ENCODE results near the gene ZBTB7A.

DNA sequence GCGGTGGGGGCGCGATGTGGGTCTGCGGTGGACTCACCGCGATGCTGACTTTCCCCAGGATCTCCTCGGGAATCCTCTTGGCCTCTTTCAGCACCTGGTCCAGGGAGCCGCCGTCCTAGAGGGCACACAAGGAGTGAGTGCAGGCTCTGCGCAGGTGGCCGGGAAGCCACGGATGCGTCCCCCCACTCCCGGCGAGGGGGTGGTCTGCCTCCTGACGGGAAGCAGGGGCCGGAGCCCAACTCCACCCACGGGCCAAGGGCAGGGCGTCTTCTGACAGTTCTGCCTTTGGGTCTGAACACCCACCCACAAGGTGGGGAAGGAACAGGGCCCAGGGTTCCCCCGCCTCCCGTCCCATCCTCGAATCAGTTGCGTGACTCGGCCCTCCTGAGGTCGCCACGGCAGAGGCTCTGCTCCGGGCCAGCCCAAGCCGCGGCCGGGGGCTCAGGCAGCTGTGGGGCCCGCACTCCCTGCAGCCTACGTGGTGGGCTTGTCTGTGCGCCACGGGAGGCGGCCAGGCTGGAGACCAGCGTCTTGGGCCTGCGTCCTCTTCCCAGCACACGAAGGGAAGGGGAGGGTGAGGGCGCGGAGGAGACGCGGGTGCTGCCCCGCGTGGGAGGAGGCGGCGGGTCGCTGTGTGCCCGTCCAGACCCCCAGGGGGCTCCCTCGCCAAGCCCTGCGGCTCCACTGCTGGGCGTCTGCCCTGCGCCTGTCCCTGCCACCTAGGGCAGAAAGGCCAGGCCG, 35.8 kb upstream of the ZBTB7A start:
- TF ChIP-seq ZNF274 (IDR thresholded peaks at IDR 0.05; ENCODE audit: low read depth, low read length) (no peak), POLR2A (IDR thresholded peaks at IDR 0.05; ENCODE audit: borderline replicate concordance, extremely low read depth, insufficient read depth, insufficient read length) (no peak), YY1 (IDR thresholded peaks at IDR 0.05; ENCODE audit: extremely low read depth, insufficient replicate concordance, low read depth, low read length) (no peak), SP1 (IDR thresholded peaks at IDR 0.05; ENCODE audit: low read depth) (no peak), EZH2 (IDR thresholded peaks at IDR 0.05) (no peak), ZFX (IDR thresholded peaks at IDR 0.05) (no peak), RAD21 (IDR thresholded peaks at IDR 0.05; ENCODE audit: low read depth) (0 out of 2 replicates have a peak, but pooled peaks have one; percentile 13), POLR2AphosphoS5 (IDR thresholded peaks at IDR 0.05; ENCODE audit: low read depth, low read length) (no peak), JUND (IDR thresholded peaks at IDR 0.05) (no peak)
- TF ChIP-seq, protein P1, sequence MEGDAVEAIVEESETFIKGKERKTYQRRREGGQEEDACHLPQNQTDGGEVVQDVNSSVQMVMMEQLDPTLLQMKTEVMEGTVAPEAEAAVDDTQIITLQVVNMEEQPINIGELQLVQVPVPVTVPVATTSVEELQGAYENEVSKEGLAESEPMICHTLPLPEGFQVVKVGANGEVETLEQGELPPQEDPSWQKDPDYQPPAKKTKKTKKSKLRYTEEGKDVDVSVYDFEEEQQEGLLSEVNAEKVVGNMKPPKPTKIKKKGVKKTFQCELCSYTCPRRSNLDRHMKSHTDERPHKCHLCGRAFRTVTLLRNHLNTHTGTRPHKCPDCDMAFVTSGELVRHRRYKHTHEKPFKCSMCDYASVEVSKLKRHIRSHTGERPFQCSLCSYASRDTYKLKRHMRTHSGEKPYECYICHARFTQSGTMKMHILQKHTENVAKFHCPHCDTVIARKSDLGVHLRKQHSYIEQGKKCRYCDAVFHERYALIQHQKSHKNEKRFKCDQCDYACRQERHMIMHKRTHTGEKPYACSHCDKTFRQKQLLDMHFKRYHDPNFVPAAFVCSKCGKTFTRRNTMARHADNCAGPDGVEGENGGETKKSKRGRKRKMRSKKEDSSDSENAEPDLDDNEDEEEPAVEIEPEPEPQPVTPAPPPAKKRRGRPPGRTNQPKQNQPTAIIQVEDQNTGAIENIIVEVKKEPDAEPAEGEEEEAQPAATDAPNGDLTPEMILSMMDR (IDR thresholded peaks at IDR 0.05 in 2 of 3, conservative IDR thresholded peaks at IDR 0.05 in 1 of 3; ENCODE audit: borderline replicate concordance in 1 of 3, insufficient read depth in 1 of 3, low read depth in 2 of 3, low read length in 2 of 3): no peak
